DMS 273 (cell line): ENCODE results near the gene ELAVL2.

ENCODE experiments used
- DNase-seq: peaks from one replicate; lab custom pipeline; 2025; ENCODE audit not compliant: unreplicated experiment; lab: John Stamatoyannopoulos, UW

ELAVL2 gene

DNA sequence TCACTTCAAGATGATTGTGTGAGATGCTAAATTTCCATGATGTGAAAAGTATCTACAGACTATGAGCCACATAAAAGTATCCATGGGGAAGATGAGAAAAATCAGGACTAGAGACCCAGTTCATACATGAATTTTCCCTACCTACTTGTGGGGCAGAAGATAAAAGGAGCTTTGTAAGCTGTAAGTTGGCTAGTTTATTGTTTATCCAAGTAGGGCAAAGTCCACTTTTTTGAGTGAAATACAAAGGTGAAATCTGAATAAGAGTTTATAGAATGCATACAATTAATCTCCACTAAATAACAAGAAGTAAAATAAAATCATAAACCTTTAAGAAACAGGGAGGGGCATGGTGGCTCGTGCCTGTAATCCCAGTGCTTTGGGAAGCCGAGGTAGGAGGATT, 160.4 kb downstream of the ELAVL2 start:
- DNase-seq, result no peak

GRCh38 chr9:23665051-23665450, 161.0 kb downstream of the ELAVL2 start:
- DNase-seq, result no peak

GRCh38 chr9:23663946-23664345, 162.1 kb downstream of the ELAVL2 start:
- no peak for DNase-seq

- no peak for DNase-seq
Measured at GRCh38 chr9:23663536-23663935, 162.5 kb downstream of the ELAVL2 start.

- DNase-seq, result no peak
Measured at GRCh38 chr9:23663125-23663524, 162.9 kb downstream of the ELAVL2 start.

DNA sequence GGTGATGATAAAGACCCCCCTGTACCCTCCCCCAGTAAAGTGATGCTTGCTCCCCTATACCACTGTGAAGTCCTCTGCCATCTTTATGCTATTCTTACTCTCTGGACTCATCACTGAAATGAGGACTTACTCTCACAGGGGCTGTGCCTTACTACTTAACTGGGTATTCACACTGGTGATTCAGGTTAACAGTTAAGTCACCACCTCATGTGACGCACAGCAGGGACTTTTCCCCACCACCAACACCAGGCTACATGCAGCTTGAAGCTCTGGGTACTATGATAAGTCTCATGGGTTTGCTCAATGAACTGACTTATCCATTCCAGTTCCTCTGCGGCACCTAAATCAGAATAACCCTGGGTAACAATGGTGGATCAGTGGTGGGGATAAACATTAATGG, 163.7 kb downstream of the ELAVL2 start:
- no peak for DNase-seq

- DNase-seq, result no peak
Measured at GRCh38 chr9:23659346-23660006, 166.6 kb downstream of the ELAVL2 start.

DNA sequence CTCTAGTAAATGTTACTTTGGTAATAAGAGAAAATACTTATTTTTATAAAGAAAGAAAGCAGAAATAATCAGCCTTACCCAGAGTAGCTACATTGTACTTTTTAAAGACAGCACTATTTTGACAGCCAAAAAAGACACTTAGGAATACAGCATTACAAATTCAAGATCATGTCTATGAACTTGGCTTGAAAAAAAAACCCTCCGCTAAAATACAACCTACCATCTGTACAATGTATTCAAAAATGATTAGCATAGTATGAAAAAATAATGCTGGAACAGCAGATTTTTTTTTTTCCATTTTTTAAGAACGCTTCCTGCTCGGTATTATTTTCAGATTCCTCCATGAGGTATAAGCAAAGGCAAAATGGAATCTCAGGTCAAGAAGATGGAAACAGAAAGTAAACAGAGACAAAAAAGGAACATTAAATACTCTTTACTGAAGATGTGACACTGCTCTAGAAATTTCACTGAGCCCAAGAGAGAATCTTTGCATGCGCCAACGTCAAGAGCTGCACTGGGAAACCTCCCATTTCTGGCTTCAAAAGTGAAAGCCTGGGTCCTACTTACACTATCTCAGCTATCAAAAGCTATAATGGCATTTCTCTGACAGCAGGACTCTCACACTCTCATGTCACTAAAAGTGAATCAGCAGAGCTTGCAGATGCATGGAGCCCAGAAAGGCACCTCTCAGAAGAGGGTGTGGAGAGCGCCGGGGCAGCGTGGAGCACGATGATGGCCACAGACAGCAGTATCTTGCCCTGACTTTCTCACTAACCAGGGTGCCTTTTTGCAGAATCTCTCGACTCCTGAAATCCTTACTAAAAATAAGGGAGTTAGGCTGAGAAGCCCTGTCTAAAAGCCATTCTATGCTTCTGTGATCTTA, 167.4 kb downstream of the ELAVL2 start:
- DNase-seq, result no peak

DNA sequence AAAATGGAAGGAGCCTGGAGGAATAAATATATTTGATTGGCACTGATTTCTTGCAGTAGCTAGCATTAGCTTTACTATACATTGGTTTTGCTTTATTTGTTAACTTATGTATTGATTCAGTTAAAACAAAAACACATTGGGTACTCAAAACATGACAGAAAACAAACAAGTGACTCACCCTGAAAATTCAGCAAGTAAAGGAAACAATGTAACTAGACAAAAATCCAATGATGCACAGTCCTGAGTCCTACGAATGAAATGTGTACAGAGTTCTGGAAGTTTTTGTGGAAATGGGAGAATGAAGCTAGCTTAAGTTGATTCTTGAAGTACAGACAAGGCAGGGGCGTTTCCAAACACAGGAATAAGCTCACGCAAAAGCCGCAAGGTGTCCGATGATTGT, 175.0 kb downstream of the ELAVL2 start:
- no peak for DNase-seq

GRCh38 chr9:23648651-23649050, 177.4 kb downstream of the ELAVL2 start:
- DNase-seq, result no peak

GRCh38 chr9:23644896-23645295, 181.1 kb downstream of the ELAVL2 start:
- DNase-seq, result no peak

DNA sequence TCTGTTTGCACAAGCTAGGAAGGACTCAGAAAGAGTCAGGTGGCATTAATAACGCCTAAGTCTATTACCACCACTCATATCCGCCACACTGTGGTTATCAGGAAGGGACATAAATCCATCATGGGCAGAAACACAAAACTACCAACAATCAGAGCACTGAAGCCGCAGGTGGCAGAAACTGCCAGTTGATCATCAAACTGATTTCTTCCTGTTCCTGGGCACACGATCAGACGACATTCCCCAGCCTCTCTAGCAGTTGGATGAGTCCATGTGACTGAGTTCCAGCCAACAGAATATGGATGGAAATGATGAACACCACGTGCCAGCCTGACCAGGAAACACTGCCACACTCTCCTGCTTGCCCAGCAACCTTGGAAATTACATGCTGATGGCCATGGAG, 181.7 kb downstream of the ELAVL2 start:
- no peak for DNase-seq

GRCh38 chr9:23643656-23644258, 182.3 kb downstream of the ELAVL2 start:
- DNase-seq, result peak; percentile 6
